KMS-11 (cell line): ENCODE data around the gene LRRC37B.
"Not testable (repeated sequence)": the region's sequence is repeated elsewhere in the genome, so short reads cannot be mapped to it uniquely, and the experiment has no call there.

Experiments used
- H2AFZ ChIP-seq: fragments of 200-600 bp; sonication (generic); 2 replicates; pipeline ENCODE4 v1.6.1; 2016; ENCODE audit warnings: antibody characterized with exemption, mixed run types, low read depth
- H3K27ac ChIP-seq: fragments of 200-600 bp; sonication (generic); 2 replicates; pipeline ENCODE4 v1.6.1; 2016; ENCODE audit warnings: mild to moderate bottlenecking, mixed run types
- H3K27me3 ChIP-seq: fragments of 200-600 bp; sonication (generic); 2 replicates; pipeline ENCODE4 v1.6.1; 2017; ENCODE audit warnings: mild to moderate bottlenecking, low read depth, mixed run types, moderate library complexity; ENCODE audit not compliant: insufficient read depth
- H3K36me3 ChIP-seq: fragments of 200-600 bp; sonication (generic); 2 replicates; pipeline ENCODE4 v1.6.1; 2017; ENCODE audit warnings: mild to moderate bottlenecking, mixed run types; ENCODE audit not compliant: insufficient read depth
- H3K4me1 ChIP-seq: fragments of 200-600 bp; sonication (generic); 2 replicates; pipeline ENCODE4 v1.6.1; 2016; ENCODE audit warnings: mild to moderate bottlenecking, low read depth, mixed run types; ENCODE audit not compliant: poor library complexity, severe bottlenecking
- H3K4me2 ChIP-seq: fragments of 200-600 bp; sonication (generic); 2 replicates; pipeline ENCODE4 v1.7.0; 2016; ENCODE audit warnings: mild to moderate bottlenecking, mixed run types
- H3K4me3 ChIP-seq: fragments of 200-600 bp; sonication (generic); IDR thresholded peaks from 2 replicates; pipeline ENCODE4 v1.6.1; 2017; ENCODE audit warnings: low read depth, low read length, mixed read lengths; ENCODE audit not compliant: insufficient read depth
- H3K79me2 ChIP-seq: fragments of 200-600 bp; sonication (generic); 2 replicates; pipeline ENCODE4 v1.6.1; 2016; ENCODE audit warnings: low read depth, mixed run types; ENCODE audit not compliant: insufficient read depth
- H3K9ac ChIP-seq: fragments of 200-600 bp; sonication (generic); 2 replicates; pipeline ENCODE4 v1.6.1; 2016; ENCODE audit warnings: mild to moderate bottlenecking, mixed run types
- H4K20me1 ChIP-seq: fragments of 200-600 bp; sonication (generic); 2 replicates; pipeline ENCODE4 v1.6.1; 2016; ENCODE audit warnings: mild to moderate bottlenecking, mixed run types; ENCODE audit not compliant: insufficient read depth
- CTCF ChIP-seq: fragments of 200-600 bp; sonication (generic); conservative IDR thresholded peaks from 2 replicates; pipeline ENCODE4 v1.6.1; 2017; ENCODE audit warnings: low read depth, mild to moderate bottlenecking, antibody characterized with exemption, low read length, moderate library complexity, mixed read lengths

LRRC37B gene

GRCh38 chr17:32021615-32021955 lies 14.4 kb downstream of the LRRC37B start:
- Histone ChIP-seq H3K4me2 (no peak overlapping the region), H3K27ac (no peak overlapping the region), H3K79me2 (no peaks in the 10 kb centered on the region), H3K9ac (no peak overlapping the region), H3K4me1 (no peaks in the 10 kb centered on the region), H3K36me3 (no peaks in the 10 kb centered on the region), H3K4me3 (no peak overlapping the region), H4K20me1 (no peaks in the 10 kb centered on the region), H2AFZ (no peak overlapping the region), H3K27me3 (no peaks in the 10 kb centered on the region)
- TF ChIP-seq CTCF: no peak

GRCh38 chr17:32022554-32022953 lies 15.4 kb downstream of the LRRC37B start:
- H3K4me3 ChIP-seq, H3K4me2 ChIP-seq: not testable (repeated sequence)

GRCh38 chr17:32027271-32027670 lies 20.1 kb downstream of the LRRC37B start:
- not testable (repeated sequence) for H3K79me2 ChIP-seq, H4K20me1 ChIP-seq, H3K4me1 ChIP-seq, H3K36me3 ChIP-seq, H3K4me2 ChIP-seq, H3K4me3 ChIP-seq, H3K9ac ChIP-seq, H3K27ac ChIP-seq, H3K27me3 ChIP-seq, H2AFZ ChIP-seq

More at GRCh38 chr17:32022554-32022953, 15.4 kb downstream of the LRRC37B start:
- H3K79me2 ChIP-seq, H3K4me1 ChIP-seq, H2AFZ ChIP-seq, H3K27ac ChIP-seq, H3K9ac ChIP-seq, H3K27me3 ChIP-seq, H4K20me1 ChIP-seq, H3K36me3 ChIP-seq: not testable (repeated sequence)

GRCh38 chr17:32033223-32033622 lies 26.0 kb downstream of the LRRC37B start:
- no peak overlapping the region for H3K4me2 ChIP-seq
- peaks cover 10% of the 10 kb centered on the region for H3K4me1 ChIP-seq
- H3K27me3 ChIP-seq: no peaks in the 10 kb centered on the region
- H3K79me2 ChIP-seq: no peaks in the 10 kb centered on the region
- H3K9ac ChIP-seq: no peak overlapping the region
- no peaks in the 10 kb centered on the region for H3K36me3 ChIP-seq
- no peak overlapping the region for H3K4me3 ChIP-seq
- H2AFZ ChIP-seq: no peak overlapping the region
- no peak for TF ChIP-seq CTCF
- no peak overlapping the region for H3K27ac ChIP-seq
- no peaks in the 10 kb centered on the region for H4K20me1 ChIP-seq

- peaks cover 10% of the 10 kb centered on the region for H3K4me1 ChIP-seq
- not testable (repeated sequence) for H3K9ac ChIP-seq, H3K4me3 ChIP-seq, H2AFZ ChIP-seq, H3K79me2 ChIP-seq, H3K27me3 ChIP-seq, H4K20me1 ChIP-seq, H3K27ac ChIP-seq, H3K36me3 ChIP-seq, H3K4me2 ChIP-seq
These were observed 26.6 kb downstream of the LRRC37B start for GRCh38 chr17:32033812-32034211.

GRCh38 chr17:32040246-32040645 lies 33.1 kb downstream of the LRRC37B start:
- H2AFZ ChIP-seq, H3K79me2 ChIP-seq, H3K9ac ChIP-seq, H3K4me2 ChIP-seq, H3K4me3 ChIP-seq, H3K36me3 ChIP-seq, H3K27ac ChIP-seq, H3K4me1 ChIP-seq, H3K27me3 ChIP-seq, H4K20me1 ChIP-seq: not testable (repeated sequence)

GRCh38 chr17:32041306-32041875 lies 34.2 kb downstream of the LRRC37B start:
- H3K27ac ChIP-seq: not testable (repeated sequence)

GRCh38 chr17:32042266-32042665 lies 35.1 kb downstream of the LRRC37B start:
- H3K27ac ChIP-seq, H3K79me2 ChIP-seq: not testable (repeated sequence)

More at GRCh38 chr17:32041306-32041875, 34.2 kb downstream of the LRRC37B start:
- not testable (repeated sequence) for H2AFZ ChIP-seq, H3K4me2 ChIP-seq, H3K79me2 ChIP-seq, H3K9ac ChIP-seq, H3K4me1 ChIP-seq, H4K20me1 ChIP-seq, H3K27me3 ChIP-seq, H3K4me3 ChIP-seq, H3K36me3 ChIP-seq

GRCh38 chr17:32045611-32046010 lies 38.4 kb downstream of the LRRC37B start:
- H3K27ac ChIP-seq, H4K20me1 ChIP-seq, H3K9ac ChIP-seq, H3K4me2 ChIP-seq, H3K79me2 ChIP-seq, H2AFZ ChIP-seq, H3K4me3 ChIP-seq, H3K36me3 ChIP-seq, H3K27me3 ChIP-seq, H3K4me1 ChIP-seq: not testable (repeated sequence)

More at GRCh38 chr17:32042266-32042665, 35.1 kb downstream of the LRRC37B start:
- H3K9ac ChIP-seq, H4K20me1 ChIP-seq, H3K27me3 ChIP-seq, H3K36me3 ChIP-seq, H2AFZ ChIP-seq, H3K4me2 ChIP-seq, H3K4me3 ChIP-seq, H3K4me1 ChIP-seq: not testable (repeated sequence)
